KMS-11 (cell line): ENCODE data around the gene AEBP1.

Source experiments
- H2AFZ ChIP-seq: fragments of 200-600 bp; sonication (generic); 2 replicates; pipeline ENCODE4 v1.6.1; 2016; ENCODE audit warnings: antibody characterized with exemption, mixed run types, low read depth
- H3K27ac ChIP-seq: fragments of 200-600 bp; sonication (generic); 2 replicates; pipeline ENCODE4 v1.6.1; 2016; ENCODE audit warnings: mild to moderate bottlenecking, mixed run types
- H3K27me3 ChIP-seq: fragments of 200-600 bp; sonication (generic); 2 replicates; pipeline ENCODE4 v1.6.1; 2017; ENCODE audit warnings: mild to moderate bottlenecking, low read depth, mixed run types, moderate library complexity; ENCODE audit not compliant: insufficient read depth
- H3K36me3 ChIP-seq: fragments of 200-600 bp; sonication (generic); 2 replicates; pipeline ENCODE4 v1.6.1; 2017; ENCODE audit warnings: mild to moderate bottlenecking, mixed run types; ENCODE audit not compliant: insufficient read depth
- H3K4me1 ChIP-seq: fragments of 200-600 bp; sonication (generic); 2 replicates; pipeline ENCODE4 v1.6.1; 2016; ENCODE audit warnings: mild to moderate bottlenecking, low read depth, mixed run types; ENCODE audit not compliant: poor library complexity, severe bottlenecking
- H3K4me2 ChIP-seq: fragments of 200-600 bp; sonication (generic); 2 replicates; pipeline ENCODE4 v1.7.0; 2016; ENCODE audit warnings: mild to moderate bottlenecking, mixed run types
- H3K4me3 ChIP-seq: fragments of 200-600 bp; sonication (generic); IDR thresholded peaks from 2 replicates; pipeline ENCODE4 v1.6.1; 2017; ENCODE audit warnings: low read depth, low read length, mixed read lengths; ENCODE audit not compliant: insufficient read depth
- H3K79me2 ChIP-seq: fragments of 200-600 bp; sonication (generic); 2 replicates; pipeline ENCODE4 v1.6.1; 2016; ENCODE audit warnings: low read depth, mixed run types; ENCODE audit not compliant: insufficient read depth
- H3K9ac ChIP-seq: fragments of 200-600 bp; sonication (generic); 2 replicates; pipeline ENCODE4 v1.6.1; 2016; ENCODE audit warnings: mild to moderate bottlenecking, mixed run types
- H4K20me1 ChIP-seq: fragments of 200-600 bp; sonication (generic); 2 replicates; pipeline ENCODE4 v1.6.1; 2016; ENCODE audit warnings: mild to moderate bottlenecking, mixed run types; ENCODE audit not compliant: insufficient read depth
- TF ChIP-seq, protein P1 (sequence below): fragments of 200-600 bp; sonication (generic); conservative IDR thresholded peaks from 2 replicates; pipeline ENCODE4 v1.6.1; 2017; ENCODE audit warnings: low read depth, mild to moderate bottlenecking, antibody characterized with exemption, low read length, moderate library complexity, mixed read lengths

AEBP1 gene

GRCh38 chr7:44158096-44158872, 54.1 kb downstream of the AEBP1 start:
- Histone ChIP-seq H3K27ac (no peak overlapping the region), H3K4me2 (no peak overlapping the region), H3K4me3 (no peak overlapping the region), H4K20me1 (no peaks in the 10 kb centered on the region), H3K36me3 (no peaks in the 10 kb centered on the region), H3K79me2 (no peaks in the 10 kb centered on the region), H3K9ac (no peak overlapping the region), H3K4me1 (no peaks in the 10 kb centered on the region), H3K27me3 (no peaks in the 10 kb centered on the region), H2AFZ (no peak overlapping the region)
- TF ChIP-seq, protein P1, sequence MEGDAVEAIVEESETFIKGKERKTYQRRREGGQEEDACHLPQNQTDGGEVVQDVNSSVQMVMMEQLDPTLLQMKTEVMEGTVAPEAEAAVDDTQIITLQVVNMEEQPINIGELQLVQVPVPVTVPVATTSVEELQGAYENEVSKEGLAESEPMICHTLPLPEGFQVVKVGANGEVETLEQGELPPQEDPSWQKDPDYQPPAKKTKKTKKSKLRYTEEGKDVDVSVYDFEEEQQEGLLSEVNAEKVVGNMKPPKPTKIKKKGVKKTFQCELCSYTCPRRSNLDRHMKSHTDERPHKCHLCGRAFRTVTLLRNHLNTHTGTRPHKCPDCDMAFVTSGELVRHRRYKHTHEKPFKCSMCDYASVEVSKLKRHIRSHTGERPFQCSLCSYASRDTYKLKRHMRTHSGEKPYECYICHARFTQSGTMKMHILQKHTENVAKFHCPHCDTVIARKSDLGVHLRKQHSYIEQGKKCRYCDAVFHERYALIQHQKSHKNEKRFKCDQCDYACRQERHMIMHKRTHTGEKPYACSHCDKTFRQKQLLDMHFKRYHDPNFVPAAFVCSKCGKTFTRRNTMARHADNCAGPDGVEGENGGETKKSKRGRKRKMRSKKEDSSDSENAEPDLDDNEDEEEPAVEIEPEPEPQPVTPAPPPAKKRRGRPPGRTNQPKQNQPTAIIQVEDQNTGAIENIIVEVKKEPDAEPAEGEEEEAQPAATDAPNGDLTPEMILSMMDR, result no peak

GRCh38 chr7:44158873-44159631, 54.9 kb downstream of the AEBP1 start:
- no peaks in the 10 kb centered on the region for H3K27me3 ChIP-seq
- no peak overlapping the region for H3K4me3 ChIP-seq
- H3K4me1 ChIP-seq, result no peaks in the 10 kb centered on the region
- TF ChIP-seq, protein P1, result no peak
- H3K9ac ChIP-seq, result no peak overlapping the region
- H2AFZ ChIP-seq, result no peak overlapping the region
- H3K36me3 ChIP-seq, result no peaks in the 10 kb centered on the region
- no peak overlapping the region for H3K4me2 ChIP-seq
- H4K20me1 ChIP-seq, result no peaks in the 10 kb centered on the region
- H3K79me2 ChIP-seq, result no peaks in the 10 kb centered on the region
- no peak overlapping the region for H3K27ac ChIP-seq

DNA sequence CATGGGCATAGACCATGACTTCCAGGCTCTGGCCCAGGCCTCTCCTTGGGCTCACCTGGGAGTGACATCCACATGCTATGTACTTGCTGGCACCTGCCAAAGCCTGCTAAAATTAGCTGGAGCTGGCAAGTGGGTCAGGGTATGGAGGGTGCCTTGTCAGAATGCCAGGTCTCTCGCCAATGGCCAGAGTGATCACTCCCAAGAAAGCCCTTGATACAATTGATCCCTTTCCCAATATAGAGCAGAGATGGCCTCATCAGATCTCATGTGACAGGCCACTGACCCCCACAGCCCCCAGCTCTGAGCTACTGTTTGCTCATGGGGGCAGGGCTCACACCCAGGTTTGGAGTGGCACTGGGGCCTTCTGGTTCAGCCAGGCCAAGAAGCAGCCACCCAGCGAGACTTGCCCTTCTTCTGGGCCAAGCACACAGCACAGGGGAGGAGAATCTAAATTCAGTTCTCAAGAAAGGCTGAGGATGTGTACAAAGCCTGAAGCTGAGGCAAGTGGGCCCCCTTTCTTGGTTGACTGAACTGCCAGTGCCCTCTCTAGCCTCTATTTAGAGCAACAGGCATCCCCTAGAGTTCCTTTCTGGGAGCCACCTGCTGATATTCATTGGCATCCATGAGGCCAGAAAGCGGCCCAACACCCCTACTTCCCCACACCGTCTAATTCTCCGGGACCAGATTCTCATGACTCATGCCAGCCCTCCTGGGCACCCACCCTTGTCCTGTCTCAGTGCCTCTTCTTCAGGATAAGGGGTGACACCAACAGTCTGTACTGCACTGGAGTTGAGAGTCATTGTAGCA, 55.9 kb downstream of the AEBP1 start:
- no peaks in the 10 kb centered on the region for H3K27me3 ChIP-seq
- H4K20me1 ChIP-seq, result no peaks in the 10 kb centered on the region
- H3K4me3 ChIP-seq, result no peak overlapping the region
- TF ChIP-seq, protein P1, result no peak
- H2AFZ ChIP-seq, result no peak overlapping the region
- no peak overlapping the region for H3K4me2 ChIP-seq
- H3K36me3 ChIP-seq, result no peaks in the 10 kb centered on the region
- no peak overlapping the region for H3K27ac ChIP-seq
- no peaks in the 10 kb centered on the region for H3K4me1 ChIP-seq
- H3K9ac ChIP-seq, result no peak overlapping the region
- H3K79me2 ChIP-seq, result no peaks in the 10 kb centered on the region

GRCh38 chr7:44161371-44161770, 57.2 kb downstream of the AEBP1 start:
- no peaks in the 10 kb centered on the region for H3K36me3 ChIP-seq
- no peak overlapping the region for H3K4me2 ChIP-seq
- H3K4me1 ChIP-seq, result no peaks in the 10 kb centered on the region
- H3K79me2 ChIP-seq, result no peaks in the 10 kb centered on the region
- H3K9ac ChIP-seq, result no peak overlapping the region
- no peak overlapping the region for H2AFZ ChIP-seq
- TF ChIP-seq, protein P1, result no peak
- no peaks in the 10 kb centered on the region for H3K27me3 ChIP-seq
- no peaks in the 10 kb centered on the region for H4K20me1 ChIP-seq
- H3K27ac ChIP-seq, result no peak overlapping the region
- no peak overlapping the region for H3K4me3 ChIP-seq
